NOMO-1 treated with dmso at 0.1 percent for 144 hours (cell line): ENCODE results near the gene NDUFAB1.
"Not testable (repeated sequence)": the region's sequence is repeated elsewhere in the genome, so short reads cannot be mapped to it uniquely, and the experiment has no call there.

Experiments used
- DNase-seq: peaks from one replicate; lab custom pipeline; 2025; ENCODE audit not compliant: unreplicated experiment; lab: John Stamatoyannopoulos, UW

NDUFAB1 gene

GRCh38 chr16:23556881-23557778 is 39.0 kb downstream of the NDUFAB1 start, which contains the start of the genes EARS2 and UBFD1:
EARS2 (minus strand) TSS chr16:23557350; CDS start chr16:23557343, 7 bp downstream.
UBFD1 (plus strand) TSS chr16:23557727; CDS start chr16:23557743, 16 bp downstream.
- DNase-seq: peak; percentile 97

GRCh38 chr16:23554536-23554935 is 41.6 kb downstream of the NDUFAB1 start:
- no peak for DNase-seq

- no peak for DNase-seq
Observed at GRCh38 chr16:23552161-23552560, 44.0 kb downstream of the NDUFAB1 start.

GRCh38 chr16:23549938-23550337 is 46.2 kb downstream of the NDUFAB1 start:
- no peak for DNase-seq

- DNase-seq: no peak
Observed at GRCh38 chr16:23544436-23544835, 51.7 kb downstream of the NDUFAB1 start.

DNA sequence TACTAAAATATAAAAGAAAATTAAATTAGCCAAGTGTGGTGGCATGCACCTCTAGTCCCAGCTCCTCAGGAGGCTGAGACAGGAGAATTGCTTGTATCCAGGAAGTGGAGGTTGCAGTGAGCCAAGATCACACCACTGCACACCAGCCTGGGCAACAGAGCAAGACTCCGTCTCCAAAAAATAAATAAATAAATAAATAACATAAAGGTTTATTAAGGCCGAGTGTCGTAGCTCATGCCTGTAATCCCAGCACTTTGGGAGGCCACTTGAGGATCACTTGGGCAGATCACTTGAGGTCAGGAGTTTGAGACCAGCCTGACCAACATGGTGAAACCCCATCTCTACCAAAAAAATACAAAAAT is 55.3 kb downstream of the NDUFAB1 start:
- DNase-seq: not testable (repeated sequence)

DNA sequence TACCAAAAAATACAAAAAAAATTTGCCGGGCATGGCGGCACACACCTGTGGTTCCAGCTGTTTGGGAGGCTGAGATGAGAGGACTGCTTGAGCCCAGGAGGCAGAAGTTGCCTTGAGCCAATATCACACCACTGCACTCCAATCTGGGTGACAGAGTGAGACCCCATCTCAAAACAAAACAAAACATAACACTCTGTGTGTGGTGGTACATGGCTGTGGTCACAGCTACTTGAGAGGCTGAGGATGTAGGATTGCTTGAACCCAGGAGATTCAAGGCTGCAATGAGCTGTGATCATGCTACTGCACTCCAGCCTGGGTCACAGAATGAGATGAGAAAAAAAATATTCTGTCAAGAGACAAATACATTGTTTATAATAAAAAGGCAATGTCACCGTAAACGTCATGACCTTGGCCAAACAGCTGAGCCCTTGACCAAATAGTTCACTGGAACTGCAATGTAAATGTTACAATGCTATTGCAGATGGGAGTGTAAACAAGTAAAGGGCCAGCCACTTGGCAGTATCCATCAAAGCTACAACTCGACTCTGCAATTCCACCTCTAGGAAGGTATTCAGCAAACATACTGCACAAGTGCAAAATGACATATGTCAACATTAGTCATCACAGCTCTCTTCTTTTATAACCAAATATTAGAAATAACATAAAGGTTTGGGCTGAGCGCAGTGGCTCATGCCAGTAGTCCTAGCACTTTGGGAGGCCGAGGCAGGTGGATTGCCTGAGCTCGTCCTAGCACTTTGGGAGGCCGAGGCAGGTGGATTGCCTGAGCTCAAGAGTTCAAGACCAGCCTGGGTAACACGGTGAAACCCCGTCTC is 55.9 kb downstream of the NDUFAB1 start:
- no peak for DNase-seq

DNA sequence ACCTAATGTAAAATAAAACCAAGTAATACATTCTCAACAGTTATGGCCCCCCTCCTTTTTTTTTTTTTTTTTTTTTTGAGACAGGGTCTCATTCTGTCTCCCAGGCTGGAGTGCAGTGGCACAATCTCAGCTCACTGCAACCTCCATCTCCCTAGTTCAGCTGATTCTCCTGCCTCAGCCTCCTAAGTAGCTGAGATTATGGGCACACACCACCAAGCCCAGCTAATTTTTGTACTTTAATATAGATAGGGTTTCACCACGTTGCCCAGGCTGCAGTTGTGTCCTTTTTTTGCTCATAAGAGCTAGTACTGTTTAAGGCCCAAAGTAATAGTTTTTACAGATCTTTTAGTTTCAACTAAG is 57.2 kb downstream of the NDUFAB1 start:
- no peak for DNase-seq

DNA sequence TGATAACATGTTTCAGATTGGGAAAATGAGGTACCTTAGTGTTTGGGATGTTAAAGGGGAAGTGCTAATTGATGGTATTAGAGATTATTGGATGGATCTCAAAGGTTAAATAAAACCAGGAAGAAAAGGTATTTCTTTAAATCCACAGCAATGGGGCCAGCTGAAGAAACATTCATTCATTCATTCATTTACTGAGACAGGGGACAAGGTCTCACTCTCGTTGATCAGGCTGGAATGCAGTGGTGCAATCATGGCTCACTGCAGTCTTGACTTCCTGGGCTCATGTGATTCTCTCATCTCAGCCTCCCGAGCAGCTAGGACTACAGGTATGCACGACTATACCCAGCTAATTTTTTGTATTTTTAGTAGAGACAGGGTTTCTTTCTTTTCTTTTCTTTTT is 58.7 kb downstream of the NDUFAB1 start:
- DNase-seq: no peak

DNA sequence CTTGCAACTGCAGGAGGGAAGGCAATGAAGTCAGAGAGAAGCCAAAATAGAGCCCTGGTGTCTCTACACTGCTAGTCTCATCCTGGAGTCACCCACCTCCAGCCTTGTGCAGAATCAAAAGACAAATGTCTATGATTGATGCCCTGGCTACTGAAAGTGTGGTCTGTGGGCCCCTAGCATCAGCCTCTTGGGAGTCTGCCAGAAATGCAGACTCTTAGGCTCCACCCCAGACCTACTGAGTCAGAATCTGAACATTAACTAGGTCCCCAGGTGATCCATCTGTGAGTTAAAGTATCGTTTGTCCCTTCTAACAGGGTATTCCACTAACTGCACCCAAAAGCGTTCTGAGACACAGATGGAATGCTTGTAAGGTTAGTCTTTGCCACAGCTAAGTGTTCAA is 60.2 kb downstream of the NDUFAB1 start:
- DNase-seq: no peak

DNA sequence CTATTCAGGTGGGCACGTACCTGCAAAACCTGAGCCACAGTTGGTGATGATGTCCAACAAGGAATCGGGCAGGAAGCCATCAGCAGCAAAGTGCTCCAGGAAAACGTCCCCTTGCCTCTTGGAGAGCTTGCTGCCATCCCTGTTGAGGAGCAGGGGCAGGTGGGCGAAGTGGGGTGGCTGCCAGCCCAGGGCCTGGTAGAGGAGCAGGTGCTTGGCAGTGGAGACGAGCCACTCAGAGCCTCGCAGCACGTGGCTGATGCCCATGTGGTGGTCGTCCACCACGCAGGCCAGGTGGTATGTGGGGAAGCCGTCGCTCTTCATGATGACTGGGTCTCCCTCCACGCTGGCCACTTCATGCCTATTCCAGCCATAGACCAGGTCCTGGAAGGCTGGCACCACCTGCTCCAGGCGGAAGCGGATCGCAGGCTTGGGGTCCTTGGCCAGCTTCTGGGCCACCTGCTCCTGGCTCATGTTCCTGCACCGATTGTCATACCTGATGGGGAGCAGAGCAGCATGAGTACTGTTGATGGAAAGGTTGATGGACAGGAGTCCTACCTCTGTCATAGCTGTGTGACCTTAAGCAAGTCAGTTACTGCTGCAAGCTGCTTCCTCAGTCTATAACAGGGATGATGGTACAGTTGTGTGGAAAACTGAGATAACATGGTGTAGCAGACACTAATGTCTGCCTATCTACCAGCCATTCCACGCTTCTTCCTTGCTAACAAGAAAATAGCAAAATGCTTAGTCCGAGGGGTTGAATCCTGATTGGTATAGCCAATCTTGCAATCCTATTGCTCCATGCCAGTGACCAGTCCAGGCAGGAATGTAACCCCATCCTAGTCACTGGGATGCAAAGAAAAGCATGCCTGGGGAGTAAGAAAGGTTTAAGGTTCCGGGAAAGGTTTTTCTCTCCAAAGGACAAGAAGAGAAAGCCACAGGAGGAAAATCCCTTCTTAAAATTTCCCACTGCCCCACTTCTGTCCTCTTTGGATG is 61.0 kb downstream of the NDUFAB1 start:
- DNase-seq: no peak

DNA sequence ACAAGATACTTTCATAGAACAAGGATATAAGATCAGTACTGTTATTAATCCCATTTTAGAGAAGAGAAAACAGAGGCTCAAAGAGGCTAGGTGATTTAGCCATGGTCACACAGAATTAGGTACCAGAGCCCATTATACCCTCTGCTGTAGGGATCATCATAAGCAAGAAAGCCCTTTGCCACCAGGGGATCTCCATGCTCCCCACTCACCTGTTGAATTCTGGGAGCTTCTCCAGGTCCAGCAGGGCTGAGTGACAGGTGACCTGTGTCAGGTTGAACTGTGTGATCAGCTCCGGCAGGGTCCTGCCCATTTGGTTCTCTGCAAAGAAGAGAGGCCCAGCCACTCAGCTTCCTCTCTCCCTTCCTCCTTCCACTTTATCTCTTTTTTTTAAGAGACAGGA is 63.7 kb downstream of the NDUFAB1 start:
- DNase-seq: no peak
